ENCODE data around the gene MSL1. TPM values are rescaled to one million over a fixed set of nuclear protein-coding genes. Genes with fewer than 3 reads are reported as not detected.

The MSL1 gene
- polyA plus RNA-seq, 2 donors, result 42.1 to 59.5 TPM

- Histone ChIP-seq H3K27me3 (ENCODE audit: control insufficient read depth in 1 of 2, insufficient read depth in 2 of 2, low read length in 2 of 2) (no peaks in the 10 kb centered on the region), H3K4me1 (ENCODE audit: control insufficient read depth in 2 of 2, insufficient read depth in 2 of 2, low read length in 1 of 2) (peaks cover 25 to 31% of the 10 kb centered on the region in 2 donors), H3K27ac (ENCODE audit: low read depth in 2 of 2, low read length in 1 of 2) (no peak overlapping the region), H3K9me3 (ENCODE audit: control insufficient read depth in 2 of 2, insufficient read depth in 1 of 2, low read depth in 1 of 2, low read length in 1 of 2) (no peaks in the 10 kb centered on the region), H3K36me3 (ENCODE audit: control insufficient read depth in 2 of 2, insufficient read depth in 2 of 2, low read length in 1 of 2) (peaks cover 0 to 10% of the 10 kb centered on the region in 2 donors), H3K4me3 (ENCODE audit: low read depth in 1 of 2, low read length in 2 of 2) (no peak overlapping the region)
- 84 to 86% methylated on average over 7 of the region's 7 CpGs for WGBS, 2 donors
These were observed 45.2 kb upstream of the MSL1 start for GRCh38 chr17:40076591-40076990.

GRCh38 chr17:40079545-40079944 lies 42.2 kb upstream of the MSL1 start:
- Histone ChIP-seq H3K36me3 (ENCODE audit: control insufficient read depth in 2 of 2, insufficient read depth in 2 of 2, low read length in 1 of 2) (peaks cover 3 to 16% of the 10 kb centered on the region in 2 donors), H3K9me3 (ENCODE audit: control insufficient read depth in 2 of 2, insufficient read depth in 1 of 2, low read depth in 1 of 2, low read length in 1 of 2) (no peaks in the 10 kb centered on the region), H3K4me1 (ENCODE audit: control insufficient read depth in 2 of 2, insufficient read depth in 2 of 2, low read length in 1 of 2) (peaks cover 7 to 15% of the 10 kb centered on the region in 2 donors), H3K4me3 (ENCODE audit: low read depth in 1 of 2, low read length in 2 of 2) (no peak overlapping the region), H3K27me3 (ENCODE audit: control insufficient read depth in 1 of 2, insufficient read depth in 2 of 2, low read length in 2 of 2) (no peaks in the 10 kb centered on the region), H3K27ac (ENCODE audit: low read depth in 2 of 2, low read length in 1 of 2) (no peak overlapping the region)
- 84 to 90% methylated on average over 3 of the region's 3 CpGs for WGBS, 2 donors

- peaks cover 16 to 38% of the 10 kb centered on the region in 2 donors for H3K36me3 ChIP-seq (ENCODE audit: control insufficient read depth in 2 of 2, insufficient read depth in 2 of 2, low read length in 1 of 2)
- H3K27me3 ChIP-seq (ENCODE audit: control insufficient read depth in 1 of 2, insufficient read depth in 2 of 2, low read length in 2 of 2), result no peaks in the 10 kb centered on the region
- 93 to 94% methylated on average over 14 of the region's 14 CpGs for WGBS, 2 donors
- H3K9me3 ChIP-seq (ENCODE audit: control insufficient read depth in 2 of 2, insufficient read depth in 1 of 2, low read depth in 1 of 2, low read length in 1 of 2), result no peaks in the 10 kb centered on the region
- no peak overlapping the region for H3K27ac ChIP-seq (ENCODE audit: low read depth in 2 of 2, low read length in 1 of 2)
- H3K4me1 ChIP-seq (ENCODE audit: control insufficient read depth in 2 of 2, insufficient read depth in 2 of 2, low read length in 1 of 2), result no peaks in the 10 kb centered on the region
- no peak overlapping the region for H3K4me3 ChIP-seq (ENCODE audit: low read depth in 1 of 2, low read length in 2 of 2)
These were observed 37.3 kb upstream of the MSL1 start for GRCh38 chr17:40084477-40084876.

GRCh38 chr17:40086150-40087044 lies 35.4 kb upstream of the MSL1 start:
- Histone ChIP-seq H3K9me3 (ENCODE audit: control insufficient read depth in 2 of 2, insufficient read depth in 1 of 2, low read depth in 1 of 2, low read length in 1 of 2) (no peaks in the 10 kb centered on the region), H3K27me3 (ENCODE audit: control insufficient read depth in 1 of 2, insufficient read depth in 2 of 2, low read length in 2 of 2) (no peaks in the 10 kb centered on the region), H3K27ac (ENCODE audit: low read depth in 2 of 2, low read length in 1 of 2) (peak overlapping the region in 1 of 2 donors; percentile 40), H3K4me1 (ENCODE audit: control insufficient read depth in 2 of 2, insufficient read depth in 2 of 2, low read length in 1 of 2) (no peaks in the 10 kb centered on the region), H3K36me3 (ENCODE audit: control insufficient read depth in 2 of 2, insufficient read depth in 2 of 2, low read length in 1 of 2) (peaks cover 16 to 42% of the 10 kb centered on the region in 2 donors), H3K4me3 (ENCODE audit: low read depth in 1 of 2, low read length in 2 of 2) (no peak overlapping the region)
- 60% methylated on average over 17 of the region's 17 CpGs for WGBS, 2 donors

GRCh38 chr17:40087049-40087794 lies 34.5 kb upstream of the MSL1 start:
- WGBS, 2 donors, result 78 to 81% methylated on average over 6 of the region's 6 CpGs
- Histone ChIP-seq H3K9me3 (ENCODE audit: control insufficient read depth in 2 of 2, insufficient read depth in 1 of 2, low read depth in 1 of 2, low read length in 1 of 2) (no peaks in the 10 kb centered on the region), H3K27ac (ENCODE audit: low read depth in 2 of 2, low read length in 1 of 2) (no peak overlapping the region), H3K4me3 (ENCODE audit: low read depth in 1 of 2, low read length in 2 of 2) (no peak overlapping the region), H3K27me3 (ENCODE audit: control insufficient read depth in 1 of 2, insufficient read depth in 2 of 2, low read length in 2 of 2) (no peaks in the 10 kb centered on the region), H3K36me3 (ENCODE audit: control insufficient read depth in 2 of 2, insufficient read depth in 2 of 2, low read length in 1 of 2) (peaks cover 16 to 42% of the 10 kb centered on the region in 2 donors), H3K4me1 (ENCODE audit: control insufficient read depth in 2 of 2, insufficient read depth in 2 of 2, low read length in 1 of 2) (peaks cover 2 to 3% of the 10 kb centered on the region in 2 donors)

GRCh38 chr17:40087903-40088718 lies 33.7 kb upstream of the MSL1 start:
- no peak overlapping the region for H3K27ac ChIP-seq (ENCODE audit: low read depth in 2 of 2, low read length in 1 of 2)
- no peak overlapping the region for H3K4me3 ChIP-seq (ENCODE audit: low read depth in 1 of 2, low read length in 2 of 2)
- peaks cover 18 to 47% of the 10 kb centered on the region in 2 donors for H3K36me3 ChIP-seq (ENCODE audit: control insufficient read depth in 2 of 2, insufficient read depth in 2 of 2, low read length in 1 of 2)
- H3K27me3 ChIP-seq (ENCODE audit: control insufficient read depth in 1 of 2, insufficient read depth in 2 of 2, low read length in 2 of 2), result no peaks in the 10 kb centered on the region
- no peaks in the 10 kb centered on the region for H3K9me3 ChIP-seq (ENCODE audit: control insufficient read depth in 2 of 2, insufficient read depth in 1 of 2, low read depth in 1 of 2, low read length in 1 of 2)
- WGBS, 2 donors, result 89 to 90% methylated on average over 28 of the region's 28 CpGs
- peaks cover 2 to 5% of the 10 kb centered on the region in 2 donors for H3K4me1 ChIP-seq (ENCODE audit: control insufficient read depth in 2 of 2, insufficient read depth in 2 of 2, low read length in 1 of 2)

- Histone ChIP-seq H3K9me3 (ENCODE audit: control insufficient read depth in 2 of 2, insufficient read depth in 1 of 2, low read depth in 1 of 2, low read length in 1 of 2) (no peaks in the 10 kb centered on the region), H3K4me3 (ENCODE audit: low read depth in 1 of 2, low read length in 2 of 2) (no peak overlapping the region), H3K36me3 (ENCODE audit: control insufficient read depth in 2 of 2, insufficient read depth in 2 of 2, low read length in 1 of 2) (peaks cover 26 to 52% of the 10 kb centered on the region in 2 donors), H3K27me3 (ENCODE audit: control insufficient read depth in 1 of 2, insufficient read depth in 2 of 2, low read length in 2 of 2) (no peaks in the 10 kb centered on the region), H3K4me1 (ENCODE audit: control insufficient read depth in 2 of 2, insufficient read depth in 2 of 2, low read length in 1 of 2) (peaks cover 6 to 8% of the 10 kb centered on the region in 2 donors), H3K27ac (ENCODE audit: low read depth in 2 of 2, low read length in 1 of 2) (peak overlapping the region; percentile 24 to 38)
- WGBS, 2 donors, result 84% methylated on average over 26 of the region's 26 CpGs
These were observed 32.5 kb upstream of the MSL1 start for GRCh38 chr17:40089077-40089895.

GRCh38 chr17:40090237-40091119 lies 31.3 kb upstream of the MSL1 start:
- 71 to 73% methylated on average over 14 of the region's 14 CpGs for WGBS, 2 donors
- Histone ChIP-seq H3K27ac (ENCODE audit: low read depth in 2 of 2, low read length in 1 of 2) (peak overlapping the region in 1 of 2 donors; percentile 53), H3K4me1 (ENCODE audit: control insufficient read depth in 2 of 2, insufficient read depth in 2 of 2, low read length in 1 of 2) (peaks cover 8 to 12% of the 10 kb centered on the region in 2 donors)

More at GRCh38 chr17:40090237-40091119, 31.3 kb upstream of the MSL1 start:
- H3K4me3 ChIP-seq (ENCODE audit: low read depth in 1 of 2, low read length in 2 of 2), result no peak overlapping the region
- H3K9me3 ChIP-seq (ENCODE audit: control insufficient read depth in 2 of 2, insufficient read depth in 1 of 2, low read depth in 1 of 2, low read length in 1 of 2), result no peaks in the 10 kb centered on the region
- peaks cover 29 to 57% of the 10 kb centered on the region in 2 donors for H3K36me3 ChIP-seq (ENCODE audit: control insufficient read depth in 2 of 2, insufficient read depth in 2 of 2, low read length in 1 of 2)
- H3K27me3 ChIP-seq (ENCODE audit: control insufficient read depth in 1 of 2, insufficient read depth in 2 of 2, low read length in 2 of 2), result no peaks in the 10 kb centered on the region
